ENCODE results near the gene PLEKHA7.

DNA sequence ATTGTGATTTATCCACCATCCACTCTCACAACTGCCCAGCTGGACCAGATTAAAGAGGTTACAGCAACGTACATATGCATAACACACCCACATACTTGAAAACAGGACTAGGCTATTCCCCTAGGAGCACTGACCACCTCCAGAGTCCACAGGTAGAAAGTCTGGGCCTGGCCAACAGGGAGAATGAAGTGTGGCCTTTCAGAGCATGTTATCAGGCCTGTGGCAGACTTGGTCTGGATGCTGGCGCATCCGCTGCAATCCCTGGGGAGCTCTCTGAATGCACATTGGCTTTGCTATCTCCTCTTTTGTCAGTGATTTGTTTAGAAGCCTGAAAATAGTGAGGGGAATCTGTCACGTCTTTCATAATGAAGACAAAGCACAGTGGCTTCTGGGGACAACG is 189.1 kb downstream of the PLEKHA7 start:
- TF ChIP-seq ZC3H10 (CRISPR knock-in tag; IDR thresholded peaks at IDR 0.05) (no peak), TOX (CRISPR knock-in tag; IDR thresholded peaks at IDR 0.05; ENCODE audit: borderline replicate concordance) (no peak), TCF4 (CRISPR knock-in tag; IDR thresholded peaks at IDR 0.05; ENCODE audit: borderline replicate concordance) (no peak), RARB (CRISPR knock-in tag; IDR thresholded peaks at IDR 0.05) (no peak), ZFP30 (CRISPR knock-in tag; IDR thresholded peaks at IDR 0.05) (no peak), GLIS3 (CRISPR knock-in tag; IDR thresholded peaks at IDR 0.05) (no peak), ARNTL (CRISPR knock-in tag; IDR thresholded peaks at IDR 0.05; ENCODE audit: borderline replicate concordance, low read depth) (no peak), OSR1 (CRISPR knock-in tag; IDR thresholded peaks at IDR 0.05) (no peak), PPARA (CRISPR knock-in tag; IDR thresholded peaks at IDR 0.05; ENCODE audit: borderline replicate concordance) (no peak), ESRRG (CRISPR knock-in tag; IDR thresholded peaks at IDR 0.05) (no peak), BACH2 (CRISPR knock-in tag; IDR thresholded peaks at IDR 0.05; ENCODE audit: borderline replicate concordance) (no peak)
- TF ChIP-seq, protein P1, sequence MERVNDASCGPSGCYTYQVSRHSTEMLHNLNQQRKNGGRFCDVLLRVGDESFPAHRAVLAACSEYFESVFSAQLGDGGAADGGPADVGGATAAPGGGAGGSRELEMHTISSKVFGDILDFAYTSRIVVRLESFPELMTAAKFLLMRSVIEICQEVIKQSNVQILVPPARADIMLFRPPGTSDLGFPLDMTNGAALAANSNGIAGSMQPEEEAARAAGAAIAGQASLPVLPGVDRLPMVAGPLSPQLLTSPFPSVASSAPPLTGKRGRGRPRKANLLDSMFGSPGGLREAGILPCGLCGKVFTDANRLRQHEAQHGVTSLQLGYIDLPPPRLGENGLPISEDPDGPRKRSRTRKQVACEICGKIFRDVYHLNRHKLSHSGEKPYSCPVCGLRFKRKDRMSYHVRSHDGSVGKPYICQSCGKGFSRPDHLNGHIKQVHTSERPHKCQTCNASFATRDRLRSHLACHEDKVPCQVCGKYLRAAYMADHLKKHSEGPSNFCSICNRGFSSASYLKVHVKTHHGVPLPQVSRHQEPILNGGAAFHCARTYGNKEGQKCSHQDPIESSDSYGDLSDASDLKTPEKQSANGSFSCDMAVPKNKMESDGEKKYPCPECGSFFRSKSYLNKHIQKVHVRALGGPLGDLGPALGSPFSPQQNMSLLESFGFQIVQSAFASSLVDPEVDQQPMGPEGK (CRISPR knock-in tag; IDR thresholded peaks at IDR 0.05; ENCODE audit: borderline replicate concordance): no peak
- TF ChIP-seq, protein P2, sequence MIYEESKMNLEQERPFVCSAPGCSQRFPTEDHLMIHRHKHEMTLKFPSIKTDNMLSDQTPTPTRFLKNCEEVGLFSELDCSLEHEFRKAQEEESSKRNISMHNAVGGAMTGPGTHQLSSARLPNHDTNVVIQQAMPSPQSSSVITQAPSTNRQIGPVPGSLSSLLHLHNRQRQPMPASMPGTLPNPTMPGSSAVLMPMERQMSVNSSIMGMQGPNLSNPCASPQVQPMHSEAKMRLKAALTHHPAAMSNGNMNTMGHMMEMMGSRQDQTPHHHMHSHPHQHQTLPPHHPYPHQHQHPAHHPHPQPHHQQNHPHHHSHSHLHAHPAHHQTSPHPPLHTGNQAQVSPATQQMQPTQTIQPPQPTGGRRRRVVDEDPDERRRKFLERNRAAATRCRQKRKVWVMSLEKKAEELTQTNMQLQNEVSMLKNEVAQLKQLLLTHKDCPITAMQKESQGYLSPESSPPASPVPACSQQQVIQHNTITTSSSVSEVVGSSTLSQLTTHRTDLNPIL (CRISPR knock-in tag; IDR thresholded peaks at IDR 0.05; ENCODE audit: low read depth): no peak
- TF ChIP-seq, protein P3, sequence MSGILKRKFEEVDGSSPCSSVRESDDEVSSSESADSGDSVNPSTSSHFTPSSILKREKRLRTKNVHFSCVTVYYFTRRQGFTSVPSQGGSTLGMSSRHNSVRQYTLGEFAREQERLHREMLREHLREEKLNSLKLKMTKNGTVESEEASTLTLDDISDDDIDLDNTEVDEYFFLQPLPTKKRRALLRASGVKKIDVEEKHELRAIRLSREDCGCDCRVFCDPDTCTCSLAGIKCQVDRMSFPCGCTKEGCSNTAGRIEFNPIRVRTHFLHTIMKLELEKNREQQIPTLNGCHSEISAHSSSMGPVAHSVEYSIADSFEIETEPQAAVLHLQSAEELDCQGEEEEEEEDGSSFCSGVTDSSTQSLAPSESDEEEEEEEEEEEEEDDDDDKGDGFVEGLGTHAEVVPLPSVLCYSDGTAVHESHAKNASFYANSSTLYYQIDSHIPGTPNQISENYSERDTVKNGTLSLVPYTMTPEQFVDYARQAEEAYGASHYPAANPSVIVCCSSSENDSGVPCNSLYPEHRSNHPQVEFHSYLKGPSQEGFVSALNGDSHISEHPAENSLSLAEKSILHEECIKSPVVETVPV (CRISPR knock-in tag; IDR thresholded peaks at IDR 0.05): no peak

Data from SK-N-SH treated with all-trans-retinoic acid at 6 μM for 48 hours (cell line).